ENCODE data around the gene ZBTB16. TPM values are rescaled to one million over a fixed set of nuclear protein-coding genes. Genes with fewer than 3 reads are reported as not detected.

The ZBTB16 gene
- total RNA-seq, 3 donors from 2014 or later = 4.9 to 82.1 (median 48.8) TPM

- ATAC-seq (no peak), DNase-seq (no peak)
- TF ChIP-seq CTCF (IDR thresholded peaks at IDR 0.05) = no peak
- no peaks in the 10 kb centered on the region for H3K9me3 ChIP-seq
- H3K4me3 ChIP-seq = no peak overlapping the region
- peaks cover 13% of the 10 kb centered on the region for H3K4me1 ChIP-seq (ENCODE audit: low read depth)
- H3K36me3 ChIP-seq (ENCODE audit: low read depth) = no peaks in the 10 kb centered on the region
- intact Hi-C loops (cut with DNase I, micrococcal nuclease) = no loop called here
These were observed 30.2 kb downstream of the ZBTB16 start for GRCh38 chr11:114089748-114090147.

- no peak overlapping the region for H3K4me3 ChIP-seq
- H3K9me3 ChIP-seq = no peaks in the 10 kb centered on the region
These were observed 30.9 kb downstream of the ZBTB16 start for GRCh38 chr11:114090225-114090910.

GRCh38 chr11:114090976-114091375 lies 31.5 kb downstream of the ZBTB16 start:
- H3K36me3 ChIP-seq (ENCODE audit: low read depth) = no peaks in the 10 kb centered on the region
- intact Hi-C loops (cut with DNase I, micrococcal nuclease) = no loop called here

More at GRCh38 chr11:114090225-114090910, 30.9 kb downstream of the ZBTB16 start:
- H3K36me3 ChIP-seq (ENCODE audit: low read depth) = no peaks in the 10 kb centered on the region
- no peak for TF ChIP-seq CTCF (IDR thresholded peaks at IDR 0.05)
- H3K4me1 ChIP-seq (ENCODE audit: low read depth) = peaks cover 13% of the 10 kb centered on the region
- ATAC-seq (no peak), DNase-seq (no peak)
- intact Hi-C loops (cut with DNase I, micrococcal nuclease) = no loop called here

GRCh38 chr11:114091516-114092397 lies 32.2 kb downstream of the ZBTB16 start:
- H3K4me3 ChIP-seq = no peak overlapping the region
- no peaks in the 10 kb centered on the region for H3K4me1 ChIP-seq (ENCODE audit: low read depth)
- H3K36me3 ChIP-seq (ENCODE audit: low read depth) = no peaks in the 10 kb centered on the region
- ATAC-seq = no peak
- intact Hi-C loops (cut with DNase I, micrococcal nuclease) = no loop called here
- no peaks in the 10 kb centered on the region for H3K9me3 ChIP-seq
- TF ChIP-seq CTCF (IDR thresholded peaks at IDR 0.05) = no peak
- no peak for DNase-seq

More at GRCh38 chr11:114090976-114091375, 31.5 kb downstream of the ZBTB16 start:
- Histone ChIP-seq H3K9me3 (no peaks in the 10 kb centered on the region), H3K4me1 (ENCODE audit: low read depth) (peaks cover 7% of the 10 kb centered on the region), H3K4me3 (no peak overlapping the region)
- ATAC-seq (no peak), DNase-seq (no peak)
- TF ChIP-seq CTCF (IDR thresholded peaks at IDR 0.05) = no peak

- Histone ChIP-seq H3K4me1 (ENCODE audit: low read depth) (no peaks in the 10 kb centered on the region), H3K4me3 (no peak overlapping the region)
- TF ChIP-seq CTCF (IDR thresholded peaks at IDR 0.05) = no peak
These were observed 33.0 kb downstream of the ZBTB16 start for GRCh38 chr11:114092478-114092877.

More at GRCh38 chr11:114092478-114092877, 33.0 kb downstream of the ZBTB16 start:
- H3K36me3 ChIP-seq (ENCODE audit: low read depth) = no peaks in the 10 kb centered on the region
- no peaks in the 10 kb centered on the region for H3K9me3 ChIP-seq
- intact Hi-C loops (cut with DNase I, micrococcal nuclease) = no loop called here
- ATAC-seq (no peak), DNase-seq (no peak)

Measured in mucosa of descending colon (tissue), 3 donors.